Left ventricle myocardium inferior (tissue), 1 donor: ENCODE data around the gene DNAH8. TPM values are rescaled to one million over a fixed set of nuclear protein-coding genes. Genes with fewer than 3 reads are reported as not detected.
"Not testable (repeated sequence)": the region's sequence is repeated elsewhere in the genome, so short reads cannot be mapped to it uniquely, and the experiment has no call there.

Experiments used
- DNase-seq: peaks from one replicate; pipeline ENCODE4 v3.0.0-alpha.2; 2020
- H3K27ac ChIP-seq: fragments of 200-600 bp; replicated peaks from 2 replicates; pipeline ENCODE4 v1.8.0; 2021
- H3K27me3 ChIP-seq: fragments of 200-600 bp; 2 replicates; pipeline ENCODE4 v1.8.0; 2021; ENCODE audit warnings: low read depth
- H3K36me3 ChIP-seq: fragments of 200-600 bp; 2 replicates; pipeline ENCODE4 v1.8.0; 2021
- H3K4me1 ChIP-seq: fragments of 200-600 bp; 2 replicates; pipeline ENCODE4 v1.8.0; 2021
- H3K4me3 ChIP-seq: fragments of 200-600 bp; 2 replicates; pipeline ENCODE4 v1.8.0; 2021; ENCODE audit warnings: mild to moderate bottlenecking, moderate library complexity
- H3K9me3 ChIP-seq: fragments of 200-600 bp; replicated peaks from 2 replicates; pipeline ENCODE4 v1.8.0; 2021
- CTCF ChIP-seq: fragments of 200-600 bp; IDR thresholded peaks from 2 replicates; pipeline ENCODE4 v1.8.0; 2021; ENCODE audit warnings: antibody characterized with exemption, mild to moderate bottlenecking, borderline replicate concordance
- intact Hi-C: fragments of 100-400 bp; cut with micrococcal nuclease; formaldehyde crosslinking; loops from one replicate; pipeline ENCODE4 v1.11.0; 2022
- total RNA-seq: library from RNA; stranded (reverse); fragmentation: NEBNext Ultra II Directional; extraction: Animal tissue kit (Norgen Biotek cat#: 25700); gene quantifications from one replicate; pipeline ENCODE4 v1.2.1, GENCODE V29; 2021
- donor health status: DM: no; HTN: yes; CAD: no; lungs with severe emphysema.

Gene DNAH8
- total RNA-seq, 1 donor from 2014 or later = 0.03 TPM

- Histone ChIP-seq H3K4me3 (no peak overlapping the region), H3K27me3 (peaks cover 26% of the 10 kb centered on the region), H3K9me3 (no peaks in the 10 kb centered on the region), H3K36me3 (no peaks in the 10 kb centered on the region), H3K27ac (no peak overlapping the region), H3K4me1 (no peaks in the 10 kb centered on the region)
- intact Hi-C loops = no loop called here
- DNase-seq = no peak
- TF ChIP-seq CTCF = no peak
Observed at GRCh38 chr6:38861926-38862401, 146.9 kb downstream of the DNAH8 start.

- Histone ChIP-seq H3K9me3 (no peaks in the 10 kb centered on the region), H3K4me1 (no peaks in the 10 kb centered on the region), H3K4me3 (no peak overlapping the region), H3K27ac (no peak overlapping the region), H3K36me3 (no peaks in the 10 kb centered on the region), H3K27me3 (peaks cover 38% of the 10 kb centered on the region)
- no peak for TF ChIP-seq CTCF
- intact Hi-C loops = no loop called here
- no peak for DNase-seq
Observed at GRCh38 chr6:38865521-38866174, 150.5 kb downstream of the DNAH8 start.

GRCh38 chr6:38867726-38868125, 152.6 kb downstream of the DNAH8 start:
- Histone ChIP-seq H3K4me3 (no peak overlapping the region), H3K36me3 (no peaks in the 10 kb centered on the region), H3K27ac (no peak overlapping the region), H3K4me1 (no peaks in the 10 kb centered on the region), H3K27me3 (peaks cover 45% of the 10 kb centered on the region), H3K9me3 (no peaks in the 10 kb centered on the region)
- no peak for TF ChIP-seq CTCF
- no peak for DNase-seq
- intact Hi-C loops = no loop called here

GRCh38 chr6:38871741-38872568, 156.8 kb downstream of the DNAH8 start:
- no peaks in the 10 kb centered on the region for H3K9me3 ChIP-seq
- H3K27ac ChIP-seq = no peak overlapping the region
- peak; percentile 89 for TF ChIP-seq CTCF
- H3K4me3 ChIP-seq = no peak overlapping the region
- intact Hi-C loops = loop anchor here (10.0 kb wide), 3 partner anchors 103 to 433 kb away; no protein-coding TSS in a partner anchor
- H3K36me3 ChIP-seq = no peaks in the 10 kb centered on the region
- DNase-seq = no peak
- peaks cover 38% of the 10 kb centered on the region for H3K27me3 ChIP-seq
- no peaks in the 10 kb centered on the region for H3K4me1 ChIP-seq

GRCh38 chr6:38873001-38873400, 157.9 kb downstream of the DNAH8 start:
- Histone ChIP-seq H3K36me3 (no peaks in the 10 kb centered on the region), H3K9me3 (no peaks in the 10 kb centered on the region), H3K27ac (no peak overlapping the region), H3K27me3 (peaks cover 35% of the 10 kb centered on the region), H3K4me3 (no peak overlapping the region), H3K4me1 (no peaks in the 10 kb centered on the region)
- intact Hi-C loops = loop anchor here (10.0 kb wide), 3 partner anchors 102 to 432 kb away; no protein-coding TSS in a partner anchor
- DNase-seq = no peak
- no peak for TF ChIP-seq CTCF

- not testable (repeated sequence) for H3K4me3 ChIP-seq, H3K4me1 ChIP-seq, H3K27ac ChIP-seq, H3K36me3 ChIP-seq, H3K9me3 ChIP-seq, DNase-seq
- H3K27me3 ChIP-seq = peaks cover 28% of the 10 kb centered on the region
- intact Hi-C loops = loop anchor here (10.0 kb wide), 3 partner anchors 101 to 431 kb away; no protein-coding TSS in a partner anchor
Observed at GRCh38 chr6:38873816-38874215, 158.7 kb downstream of the DNAH8 start.
